ENCODE data around the gene PANK1. TPM values are rescaled to one million over a fixed set of nuclear protein-coding genes. Genes with fewer than 3 reads are reported as not detected.

The PANK1 gene
- total RNA-seq, 1 donor from 2014 or later: 7.9 TPM

Small RNA genes within 50 kb of the gene (microRNA-seq; reads per million reads assigned to microRNA genes)
- 2,747 reads per million, percentile 88 among the genes with 10 or more reads in this experiment for gene MIR107

Other genes with a start within 250 kb of the PANK1 start
- 42.9 and 44.7 TPM in 2 replicates for gene IFIT5, start 230.7 kb downstream of the PANK1 start, total RNA-seq
- 0.31 and 0.59 TPM in 2 replicates for gene SLC16A12, start 109.6 kb downstream of the PANK1 start, total RNA-seq
- gene KIF20B, start 56.3 kb upstream of the PANK1 start, total RNA-seq: 6.8 and 7.1 TPM in 2 replicates